ENCODE data around the gene MCCC1.

DNA sequence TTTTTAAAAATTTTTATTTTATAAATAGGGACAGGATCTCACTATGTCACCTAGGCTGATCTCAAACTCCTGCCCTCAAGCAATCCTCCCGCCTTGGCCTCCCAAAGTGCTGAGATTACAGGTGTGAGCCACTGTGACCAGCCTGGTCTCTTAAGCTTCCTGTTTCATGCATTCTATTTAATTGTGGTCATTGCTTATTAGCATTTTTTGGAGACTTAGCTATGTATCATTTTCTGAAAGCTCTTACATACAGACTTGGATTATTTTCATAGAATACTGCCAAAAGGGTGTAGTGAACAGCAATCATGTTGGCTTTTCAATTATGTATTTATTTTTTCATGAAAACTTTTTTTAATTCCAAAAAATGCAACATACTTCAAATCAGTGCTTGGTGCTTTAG, 67.5 kb downstream of the MCCC1 start:
- TF ChIP-seq, protein P1, sequence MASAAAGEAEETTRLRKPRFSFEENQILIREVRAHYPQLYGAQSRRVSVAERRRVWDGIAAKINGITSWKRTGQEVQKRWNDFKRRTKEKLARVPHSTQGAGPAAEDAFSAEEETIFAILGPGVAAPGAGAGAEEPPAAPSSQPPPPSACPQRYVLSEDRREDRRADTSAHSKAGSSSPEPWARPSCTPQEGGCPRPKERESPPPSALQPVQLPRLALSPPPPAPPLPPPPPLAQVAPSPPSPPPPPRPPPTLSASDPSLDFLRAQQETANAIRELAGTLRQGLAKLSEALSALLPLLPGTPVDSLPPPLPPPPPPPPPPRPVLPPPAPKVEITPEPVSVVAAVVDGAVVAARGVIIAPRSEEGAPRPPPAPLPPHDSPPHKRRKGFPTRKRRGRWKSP (CRISPR knock-in tag; IDR thresholded peaks at IDR 0.05): no peak
- TF ChIP-seq GABPA (IDR thresholded peaks at IDR 0.05; ENCODE audit: low read depth, low read length): no peak
- TF ChIP-seq GABPA (CRISPR knock-in tag; IDR thresholded peaks at IDR 0.05; ENCODE audit: low read depth): no peak
- no peak for TF ChIP-seq ZNF670 (CRISPR knock-in tag; IDR thresholded peaks at IDR 0.05; ENCODE audit: borderline replicate concordance)
- TF ChIP-seq, protein P2, sequence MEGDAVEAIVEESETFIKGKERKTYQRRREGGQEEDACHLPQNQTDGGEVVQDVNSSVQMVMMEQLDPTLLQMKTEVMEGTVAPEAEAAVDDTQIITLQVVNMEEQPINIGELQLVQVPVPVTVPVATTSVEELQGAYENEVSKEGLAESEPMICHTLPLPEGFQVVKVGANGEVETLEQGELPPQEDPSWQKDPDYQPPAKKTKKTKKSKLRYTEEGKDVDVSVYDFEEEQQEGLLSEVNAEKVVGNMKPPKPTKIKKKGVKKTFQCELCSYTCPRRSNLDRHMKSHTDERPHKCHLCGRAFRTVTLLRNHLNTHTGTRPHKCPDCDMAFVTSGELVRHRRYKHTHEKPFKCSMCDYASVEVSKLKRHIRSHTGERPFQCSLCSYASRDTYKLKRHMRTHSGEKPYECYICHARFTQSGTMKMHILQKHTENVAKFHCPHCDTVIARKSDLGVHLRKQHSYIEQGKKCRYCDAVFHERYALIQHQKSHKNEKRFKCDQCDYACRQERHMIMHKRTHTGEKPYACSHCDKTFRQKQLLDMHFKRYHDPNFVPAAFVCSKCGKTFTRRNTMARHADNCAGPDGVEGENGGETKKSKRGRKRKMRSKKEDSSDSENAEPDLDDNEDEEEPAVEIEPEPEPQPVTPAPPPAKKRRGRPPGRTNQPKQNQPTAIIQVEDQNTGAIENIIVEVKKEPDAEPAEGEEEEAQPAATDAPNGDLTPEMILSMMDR (CRISPR knock-in tag; IDR thresholded peaks at IDR 0.05): no peak
- no peak for TF ChIP-seq JUNB (CRISPR knock-in tag; IDR thresholded peaks at IDR 0.05; ENCODE audit: borderline replicate concordance)
- TF ChIP-seq HOXA5 (CRISPR knock-in tag; IDR thresholded peaks at IDR 0.05): no peak
- TF ChIP-seq DR1 (CRISPR knock-in tag; IDR thresholded peaks at IDR 0.05): no peak
- no peak for TF ChIP-seq POLR2AphosphoS2 (IDR thresholded peaks at IDR 0.05; ENCODE audit: low read depth, low read length)
- no peak for TF ChIP-seq RFX5 (IDR thresholded peaks at IDR 0.05; ENCODE audit: low read depth, low read length)

All from HepG2 (cell line).